HG03066 (cell line): Measurements from ENCODE around the gene OR13C3.
"Not testable (repeated sequence)": the region's sequence is repeated elsewhere in the genome, so short reads cannot be mapped to it uniquely, and the experiment has no call there.

Experiments used
- ATAC-seq: cut with Tn5 transposase; IDR thresholded peaks from one replicate; pipeline ENCODE4 v1.9.1; 2021; ENCODE audit warnings: low read depth; ENCODE audit not compliant: unreplicated experiment

Gene OR13C3

GRCh38 chr9:104536756-104537155 is at the start of gene OR13C3:
Gene OR13C3 (minus strand): TSS chr9:104536856. CDS start chr9:104536723, 133 bp downstream.
- no peak for ATAC-seq

- no peak for ATAC-seq
These were observed 43.9 kb upstream of the OR13C3 start for GRCh38 chr9:104580562-104580961.

- ATAC-seq = no peak
These were observed 40.6 kb upstream of the OR13C3 start for GRCh38 chr9:104577263-104577662.

- no peak for ATAC-seq
These were observed 38.8 kb upstream of the OR13C3 start for GRCh38 chr9:104575456-104575855.

DNA sequence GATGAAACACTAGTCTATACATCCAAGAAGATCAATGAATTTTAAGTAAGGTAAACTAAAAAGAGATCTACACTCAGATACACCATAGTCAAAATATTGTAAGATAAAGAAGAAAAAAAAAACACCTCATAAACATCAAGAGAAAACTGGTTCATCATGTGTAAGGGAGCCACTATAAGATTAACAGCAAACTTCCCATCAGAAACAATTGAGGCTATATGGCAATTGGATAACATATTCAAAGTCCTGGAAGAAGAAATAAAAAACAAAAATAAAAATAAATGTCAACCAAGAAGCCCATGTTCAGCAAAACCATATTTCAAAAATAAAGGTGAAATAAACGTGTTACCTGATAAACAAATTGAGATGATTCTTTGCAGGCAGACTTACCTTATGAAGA is 36.0 kb upstream of the OR13C3 start:
- ATAC-seq = no peak

- ATAC-seq = no peak
These were observed 32.2 kb upstream of the OR13C3 start, which contains the start of gene OR13C8 for GRCh38 chr9:104568868-104569267. Gene OR13C8 (plus strand): TSS chr9:104569168. CDS start chr9:104569168, 0 bp downstream.

DNA sequence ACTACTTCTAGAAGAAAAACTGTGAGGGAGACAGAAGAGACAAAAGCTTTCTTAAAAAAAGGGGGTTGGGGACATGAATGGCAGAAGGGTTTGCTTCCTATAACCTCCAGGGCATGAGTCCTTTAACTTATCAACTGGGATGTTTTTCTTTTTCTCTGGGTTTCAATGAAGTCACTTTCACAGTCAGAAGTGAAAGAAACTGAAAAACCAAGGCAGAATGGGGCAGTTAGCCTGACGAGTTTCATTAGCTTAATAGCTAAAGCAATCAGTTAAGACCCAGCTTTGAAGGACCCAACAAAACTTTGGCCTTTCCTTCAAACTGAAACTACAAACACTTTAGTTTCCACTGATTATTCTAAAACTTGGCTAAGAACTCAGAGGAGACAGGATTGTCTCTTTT is 27.7 kb upstream of the OR13C3 start:
- no peak for ATAC-seq

DNA sequence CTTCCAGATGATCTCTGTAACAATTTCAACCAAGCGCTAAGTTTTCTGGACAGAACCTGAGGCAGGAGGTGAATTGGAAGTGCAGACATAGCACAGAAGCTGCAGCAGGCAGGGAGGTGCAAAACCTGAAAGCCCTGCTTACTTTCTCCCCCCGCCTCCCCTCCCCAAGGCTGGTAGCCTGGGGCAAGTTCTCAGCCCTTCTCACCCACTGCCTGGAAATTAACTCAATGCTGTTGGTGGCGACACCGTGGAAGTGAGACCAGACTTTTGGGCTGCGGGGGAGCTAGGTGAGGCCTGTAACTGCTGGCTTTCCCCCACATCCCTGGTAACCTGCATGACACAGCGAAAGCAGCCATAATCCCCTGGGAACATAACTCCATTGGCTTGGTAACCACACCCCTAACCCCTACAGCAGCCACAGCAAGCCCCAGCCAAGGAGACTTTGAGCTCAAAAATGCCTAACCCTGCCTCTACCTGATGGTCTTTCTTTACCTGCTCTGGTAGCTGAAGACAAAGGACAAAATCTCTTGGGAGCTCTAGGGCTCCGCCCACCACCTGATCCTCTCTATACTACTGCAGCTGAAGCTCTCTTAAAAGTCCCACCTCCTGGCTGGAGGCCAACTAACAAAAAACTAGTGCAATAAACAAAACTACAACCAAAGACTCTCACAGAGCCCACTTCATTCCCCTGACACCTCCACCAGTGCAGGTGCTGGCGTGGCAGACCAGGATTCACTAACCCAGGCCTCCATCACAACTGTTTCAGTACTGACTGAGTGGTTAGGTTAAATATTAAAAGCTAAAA is 20.4 kb upstream of the OR13C3 start:
- no peak for ATAC-seq

DNA sequence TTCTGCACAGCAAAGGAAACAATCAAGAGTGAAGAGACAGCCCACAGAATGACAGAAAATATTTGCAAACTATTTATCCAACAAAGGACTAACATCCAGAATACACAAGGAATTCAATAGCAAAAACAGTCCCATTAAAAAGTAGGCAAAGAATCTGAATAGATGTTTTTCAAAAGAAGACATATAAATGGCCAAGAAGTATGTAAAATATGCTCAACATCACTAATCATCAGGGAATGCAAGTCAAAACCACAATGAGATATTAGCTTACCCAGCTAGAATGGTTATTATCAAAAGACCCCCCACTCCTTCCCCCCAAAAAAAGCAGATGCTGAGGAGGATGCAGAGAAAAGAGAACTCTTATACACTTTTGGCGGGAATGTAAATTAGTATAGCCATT is 18.9 kb upstream of the OR13C3 start:
- ATAC-seq = no peak

DNA sequence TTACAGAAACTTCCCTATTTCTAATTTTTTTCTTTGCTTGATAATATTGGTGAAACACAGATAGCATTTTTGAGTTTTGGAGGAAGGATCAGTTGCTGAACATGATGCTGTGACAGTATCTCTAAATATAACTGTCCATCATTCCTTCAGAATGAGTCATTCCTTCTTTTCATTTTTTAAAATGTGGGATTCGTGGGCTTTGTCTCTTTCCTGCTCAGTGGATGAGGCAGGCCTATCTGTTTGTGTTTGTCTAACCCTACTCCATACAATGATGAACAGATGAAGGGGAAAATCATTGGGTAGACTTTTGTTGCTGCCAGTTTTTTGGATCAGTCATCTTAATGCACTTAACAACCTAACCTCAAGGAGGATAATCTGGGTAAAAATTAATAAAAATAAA is 16.6 kb upstream of the OR13C3 start:
- ATAC-seq = no peak

DNA sequence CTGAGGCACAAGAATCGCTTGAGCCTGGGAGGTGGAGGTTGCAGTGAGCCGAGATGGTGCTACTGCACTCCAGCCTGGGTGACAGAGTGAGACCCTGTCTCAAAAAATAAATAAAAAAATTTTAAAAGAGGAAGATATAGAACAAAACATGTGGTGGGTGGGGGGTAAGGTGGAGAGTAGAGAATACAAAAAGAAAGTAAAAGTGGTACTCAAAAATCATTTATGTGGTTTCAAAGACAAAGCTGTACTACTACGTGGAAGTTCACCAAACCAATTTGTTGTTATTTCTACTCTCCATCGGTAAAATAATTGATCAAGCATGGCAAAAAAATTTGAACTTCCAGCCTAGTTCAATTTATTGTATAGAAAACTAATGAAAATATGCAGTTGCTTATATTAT is 8.0 kb upstream of the OR13C3 start:
- no peak for ATAC-seq

- no peak for ATAC-seq
These were observed 2.6 kb upstream of the OR13C3 start for GRCh38 chr9:104539275-104539674.

- ATAC-seq = no peak
These were observed 9.5 kb downstream of the OR13C3 start, which contains the start of gene OR13C4 for GRCh38 chr9:104527109-104527508. Gene OR13C4 (minus strand): TSS chr9:104527209. CDS start chr9:104527209, 0 bp downstream.

DNA sequence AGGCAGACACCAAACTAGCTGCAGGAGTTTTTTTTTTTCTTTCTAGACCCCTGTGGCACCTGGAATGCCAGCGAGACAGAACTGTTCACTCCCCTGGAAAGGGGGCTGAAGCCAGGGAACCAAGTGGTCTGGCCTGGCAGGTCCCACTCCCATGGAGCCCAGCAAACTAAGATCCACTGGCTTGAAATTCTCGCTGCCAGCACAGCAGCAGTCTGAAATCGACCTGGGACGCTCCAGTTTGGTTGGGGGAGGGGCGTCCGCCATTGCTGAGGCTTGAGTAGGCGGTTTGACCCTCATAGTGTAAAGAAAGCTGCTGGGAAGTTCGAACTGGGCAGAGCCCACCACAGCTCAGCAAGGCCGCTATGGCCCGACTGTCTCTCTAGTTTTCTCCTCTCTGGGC is 16.4 kb downstream of the OR13C3 start:
- ATAC-seq = not testable (repeated sequence)

DNA sequence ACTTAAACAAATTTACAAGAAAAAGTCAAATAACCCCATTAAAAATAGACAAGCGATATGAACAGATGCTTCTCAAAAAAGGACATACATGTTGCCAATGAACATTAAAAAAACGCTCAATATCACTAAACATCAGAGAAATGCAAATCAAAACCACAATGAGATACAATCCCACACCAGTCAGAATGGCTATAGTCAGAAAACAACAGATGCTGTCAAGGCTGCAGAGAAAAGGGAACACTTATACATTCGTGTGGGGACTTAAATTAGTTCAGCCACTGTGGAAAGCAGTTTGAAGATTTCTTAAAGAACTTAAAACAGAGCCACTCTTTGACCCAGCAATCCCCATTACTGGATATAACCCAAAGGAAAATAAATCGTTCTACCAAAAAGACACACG is 21.8 kb downstream of the OR13C3 start:
- no peak for ATAC-seq

GRCh38 chr9:104506565-104506964 is 30.1 kb downstream of the OR13C3 start:
- ATAC-seq = no peak

DNA sequence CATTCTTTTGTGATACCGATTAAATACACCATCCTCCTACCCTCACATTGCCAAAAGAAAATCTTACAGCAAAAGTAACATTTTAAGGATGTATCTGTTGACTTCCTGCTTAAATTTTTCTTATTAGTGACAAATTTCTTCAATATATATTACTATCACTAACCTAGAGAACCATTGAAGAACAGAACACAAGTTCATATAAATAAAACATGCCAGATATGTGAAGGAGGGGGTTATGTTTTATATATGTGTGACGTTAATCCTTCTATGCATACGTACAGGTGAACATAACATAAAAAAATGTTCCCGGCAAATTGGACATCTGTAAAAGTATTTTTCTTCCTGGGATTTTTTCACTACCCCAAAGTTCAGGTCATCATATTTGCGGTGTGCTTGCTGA is 32.7 kb downstream of the OR13C3 start, which contains the start of gene OR13F1:
OR13F1 (plus strand) TSS at position 301 of the 400 bp plus-strand sequence; CDS start at position 301, 0 bp downstream.
- ATAC-seq = no peak

GRCh38 chr9:104503440-104503839 is 33.2 kb downstream of the OR13C3 start:
- ATAC-seq = no peak

GRCh38 chr9:104494808-104495207 is 41.8 kb downstream of the OR13C3 start:
- ATAC-seq = no peak
